KG1 (cell line): ENCODE results near the gene MAP3K15.
"Not testable (repeated sequence)": the region's sequence is repeated elsewhere in the genome, so short reads cannot be mapped to it uniquely, and the experiment has no call there.

Source experiments
- DNase-seq: peaks from one replicate; lab custom pipeline; 2025; lab: John Stamatoyannopoulos, UW

MAP3K15 gene

DNA sequence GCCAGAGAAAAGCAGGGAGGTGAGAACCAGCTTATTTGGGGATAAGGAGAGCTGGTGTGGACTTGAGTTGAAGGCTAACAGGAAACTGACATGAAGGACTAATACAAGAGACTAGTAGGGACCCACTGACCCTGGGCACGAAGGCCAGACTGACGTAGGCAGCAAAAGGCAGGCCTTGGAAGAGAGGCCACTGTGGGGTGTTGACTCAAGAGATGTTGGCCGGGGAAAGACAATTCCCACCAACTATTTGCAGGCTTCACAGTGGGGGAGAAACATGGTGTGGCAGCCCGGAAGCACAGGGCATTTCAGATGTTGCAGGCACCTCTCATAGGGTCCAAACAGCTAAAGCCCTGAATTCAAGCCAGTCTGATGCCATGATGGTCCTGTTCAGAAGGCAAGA lies 24.4 kb upstream of the MAP3K15 start:
- no peak for DNase-seq

- DNase-seq, result no peak
Observed at GRCh38 chrX:19535476-19535875, 20.2 kb upstream of the MAP3K15 start.

DNA sequence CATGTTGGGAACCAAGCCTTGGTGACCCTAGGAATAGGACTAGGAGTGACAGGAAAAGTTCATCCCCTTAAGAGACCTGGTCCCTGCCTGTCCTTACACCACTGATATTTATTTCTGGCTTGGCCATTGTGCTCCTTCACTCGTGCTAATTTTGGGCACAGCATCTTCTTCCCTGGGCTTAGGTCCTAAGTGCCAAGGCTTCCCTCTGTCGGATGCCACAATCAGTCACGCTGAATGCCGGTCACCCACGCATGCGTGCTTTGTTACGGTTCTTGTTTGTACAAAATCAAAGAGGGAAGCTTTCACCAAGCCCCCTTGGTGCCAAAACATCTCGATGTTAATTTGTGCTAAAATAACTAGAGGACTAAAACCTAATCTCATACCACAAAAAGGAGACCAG lies 17.4 kb upstream of the MAP3K15 start:
- DNase-seq, result no peak

DNA sequence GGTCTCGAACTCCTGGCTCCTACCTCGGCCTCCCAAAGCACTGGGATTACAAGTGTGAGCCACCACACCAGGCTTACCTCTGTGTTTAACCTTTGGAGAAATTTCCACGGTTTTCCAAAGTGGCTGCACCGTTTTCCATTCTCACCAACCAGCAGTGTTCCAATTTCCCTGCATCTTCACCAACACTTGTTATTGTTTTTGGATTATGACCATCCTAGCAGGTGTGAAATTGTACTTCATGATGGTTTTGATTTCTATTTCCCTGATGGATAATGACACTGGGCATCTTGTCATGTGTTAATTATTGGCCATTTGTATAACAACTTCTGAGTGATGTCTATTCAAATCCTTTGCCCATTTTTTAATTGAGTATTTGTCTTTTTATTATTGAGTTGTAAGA lies 2.7 kb upstream of the MAP3K15 start:
- DNase-seq, result no peak

GRCh38 chrX:19515615-19516105 lies 352 bp upstream of the MAP3K15 start:
- no peak for DNase-seq

GRCh38 chrX:19513383-19513782 lies 1.9 kb downstream of the MAP3K15 start:
- DNase-seq, result no peak

DNA sequence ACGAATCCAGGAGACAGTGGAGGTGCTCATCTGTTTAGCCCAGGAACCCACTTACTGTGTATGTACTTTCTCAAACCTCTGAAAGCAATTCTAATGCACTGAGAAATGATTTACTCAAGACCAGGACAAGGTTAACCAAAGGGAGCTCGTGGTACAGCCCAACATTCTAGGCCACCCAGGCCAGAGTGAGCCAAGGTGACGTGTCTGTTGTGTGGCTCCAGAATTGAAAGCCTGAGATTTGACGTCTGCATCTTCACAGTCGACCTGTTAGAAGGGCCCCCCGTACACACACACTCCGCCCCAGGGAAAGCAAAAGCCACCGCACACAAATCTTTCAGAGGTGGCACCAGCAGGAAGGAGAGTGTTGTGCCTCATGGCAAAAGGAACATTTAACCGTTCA lies 2.3 kb downstream of the MAP3K15 start:
- DNase-seq, result no peak

DNA sequence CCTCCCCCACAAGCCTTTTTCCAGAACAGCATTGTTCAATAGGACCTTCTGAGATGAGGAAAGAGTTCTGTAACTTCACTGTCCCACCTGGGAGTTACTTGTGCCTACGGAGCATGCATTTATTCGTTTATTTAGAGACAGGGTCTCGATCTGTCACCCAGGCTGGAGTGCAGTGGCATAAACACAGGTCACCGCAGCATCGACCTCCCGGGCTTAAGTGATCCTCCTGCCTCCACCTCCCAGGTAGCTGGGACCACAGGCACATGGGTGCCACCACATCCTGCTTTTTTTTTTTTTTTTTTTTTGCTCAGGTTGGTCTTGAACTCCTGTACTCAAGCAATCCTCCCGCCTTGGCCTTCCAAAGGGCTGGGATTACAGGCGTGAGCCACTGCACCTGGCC lies 2.9 kb downstream of the MAP3K15 start:
- no peak for DNase-seq

DNA sequence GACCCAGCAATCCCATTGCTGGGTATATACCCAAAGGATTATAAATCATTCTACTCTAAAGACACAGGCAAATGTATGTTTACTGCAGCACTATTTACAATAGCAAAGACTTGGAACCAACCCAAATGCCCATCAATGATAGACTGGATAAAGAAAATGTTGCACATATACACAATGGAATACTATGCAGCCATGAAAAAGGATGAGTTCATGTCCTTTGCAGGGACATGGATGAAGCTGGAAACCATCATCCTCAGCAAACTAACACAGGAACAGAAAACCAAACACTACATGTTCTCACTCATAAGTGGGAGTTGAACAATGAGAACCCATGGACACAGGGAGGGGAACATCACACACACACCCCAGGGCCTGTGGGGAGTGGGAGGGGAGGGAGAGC lies 3.5 kb downstream of the MAP3K15 start:
- not testable (repeated sequence) for DNase-seq

DNA sequence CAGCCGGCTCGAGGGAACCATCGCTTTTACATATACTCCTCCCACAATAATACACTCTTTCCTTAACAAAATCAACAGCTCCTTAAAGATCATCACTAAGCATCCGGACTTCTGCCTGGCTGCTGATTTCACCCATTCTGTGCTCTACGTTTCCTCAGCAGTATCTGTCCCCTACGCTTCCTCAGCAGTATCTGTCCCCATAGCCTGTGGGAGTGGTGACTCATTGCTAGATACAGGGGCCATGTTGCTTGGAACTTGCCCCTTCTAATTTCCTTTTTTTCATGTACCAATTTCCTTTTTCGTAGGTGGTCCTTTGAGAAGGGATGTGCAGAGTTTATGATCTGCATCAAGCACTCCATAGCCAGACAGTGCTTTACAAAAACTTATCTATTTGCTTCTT lies 18.6 kb downstream of the MAP3K15 start:
- no peak for DNase-seq

GRCh38 chrX:19487520-19488200 lies 27.6 kb downstream of the MAP3K15 start:
- no peak for DNase-seq

- DNase-seq, result no peak
Observed at GRCh38 chrX:19479458-19479857, 35.9 kb downstream of the MAP3K15 start.

- DNase-seq, result not testable (repeated sequence)
Observed at GRCh38 chrX:19468383-19468782, 46.9 kb downstream of the MAP3K15 start.

GRCh38 chrX:19462879-19463278 lies 52.4 kb downstream of the MAP3K15 start:
- DNase-seq, result no peak

GRCh38 chrX:19462231-19462630 lies 53.1 kb downstream of the MAP3K15 start:
- DNase-seq, result no peak

DNA sequence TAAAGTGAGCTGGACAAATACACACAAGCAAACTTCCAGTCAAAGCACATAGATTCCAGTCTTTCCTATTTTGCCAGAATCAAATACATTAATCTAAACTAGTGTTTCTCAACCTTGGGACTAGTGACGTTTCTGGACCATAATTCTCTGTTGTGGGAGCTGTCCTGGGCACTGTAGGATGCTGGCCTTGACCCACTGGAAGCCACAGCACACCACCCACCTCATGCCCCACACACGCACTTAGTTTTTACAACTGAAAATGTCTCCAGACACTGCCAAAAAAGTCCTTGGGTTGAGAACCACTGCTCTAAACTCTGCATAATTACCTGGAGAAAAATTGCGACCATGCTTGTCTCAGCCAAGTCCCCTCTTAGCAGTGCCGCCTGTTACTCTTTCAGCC lies 57.6 kb downstream of the MAP3K15 start:
- DNase-seq, result no peak

DNA sequence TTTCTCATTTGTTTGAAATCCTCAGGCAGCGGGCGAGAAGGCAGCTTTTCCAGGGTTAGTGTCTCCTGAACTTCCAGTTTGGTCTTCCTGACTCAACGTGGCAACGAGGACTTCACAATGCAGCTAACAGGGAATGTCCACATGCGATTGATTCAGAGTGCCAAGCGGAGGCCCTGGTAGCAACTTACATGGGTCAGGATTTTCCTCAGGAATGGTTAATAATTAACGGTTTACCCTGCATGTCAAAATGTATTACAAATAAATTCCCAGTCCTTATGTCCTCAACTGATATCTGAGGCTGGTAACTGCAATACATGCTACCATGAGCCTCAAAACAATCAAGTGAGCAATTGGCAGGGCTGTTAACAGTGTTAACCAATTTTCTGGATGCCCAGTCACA lies 67.2 kb downstream of the MAP3K15 start:
- no peak for DNase-seq

DNA sequence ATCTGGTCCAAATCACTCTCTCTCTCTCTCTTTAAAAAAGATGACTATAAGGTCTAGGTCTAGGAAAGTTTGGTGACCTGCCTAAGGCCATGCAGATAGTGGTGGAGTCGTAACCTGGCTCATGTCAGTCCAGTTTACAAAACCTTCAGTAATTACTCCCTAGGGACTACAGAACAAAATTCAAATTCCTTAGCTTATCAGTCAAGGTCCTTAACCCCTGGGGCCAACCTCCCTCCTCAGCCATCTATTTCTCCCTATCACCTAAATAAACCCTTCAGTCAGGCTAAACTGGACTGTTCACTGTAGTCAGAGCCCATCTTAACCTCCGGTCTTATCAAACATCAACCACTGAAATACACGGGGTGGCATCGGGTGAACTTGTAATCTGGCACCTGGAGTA lies 68.9 kb downstream of the MAP3K15 start:
- DNase-seq, result no peak

DNA sequence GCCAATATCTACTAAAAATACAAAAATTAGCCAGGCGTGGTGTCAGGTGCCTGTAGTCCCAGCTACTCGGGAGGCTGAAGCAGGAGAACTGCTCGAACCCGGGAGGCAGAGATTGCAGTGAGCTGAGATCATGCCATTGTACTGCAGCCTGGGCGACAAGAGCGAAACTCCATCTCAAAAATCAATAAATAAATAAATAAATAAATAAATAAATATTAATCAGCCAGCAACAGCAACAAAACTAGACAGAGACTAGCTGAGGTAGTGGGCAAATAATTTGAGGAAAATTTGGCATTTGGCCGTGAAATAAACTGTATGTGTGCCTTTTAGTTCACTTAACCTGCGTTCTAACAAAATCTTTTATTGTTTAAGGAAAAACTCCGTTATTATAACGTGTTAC lies 69.5 kb downstream of the MAP3K15 start:
- DNase-seq, result not testable (repeated sequence)

- DNase-seq, result no peak
Observed at GRCh38 chrX:19443869-19444526, 71.3 kb downstream of the MAP3K15 start.

DNA sequence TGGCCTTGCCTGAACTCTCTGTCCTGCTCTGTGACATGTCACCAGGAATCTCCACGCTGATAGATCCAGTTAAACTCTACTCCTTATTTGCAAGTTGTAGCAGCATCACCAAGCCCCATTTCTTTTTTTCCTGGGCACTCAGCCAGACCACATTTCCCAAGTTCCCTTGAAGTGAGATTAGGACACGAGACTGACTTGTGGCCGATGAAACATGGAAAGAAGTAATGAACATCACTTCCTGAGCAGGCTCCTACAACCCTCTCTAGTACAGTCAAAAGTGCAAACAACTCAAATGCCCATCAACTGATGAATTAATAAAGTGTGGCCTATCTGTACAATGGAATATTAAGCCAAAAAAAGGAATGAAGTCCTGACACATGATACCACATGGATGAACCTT lies 74.6 kb downstream of the MAP3K15 start:
- no peak for DNase-seq

- DNase-seq, result not testable (repeated sequence)
Observed at GRCh38 chrX:19422661-19423060, 92.6 kb downstream of the MAP3K15 start.

DNA sequence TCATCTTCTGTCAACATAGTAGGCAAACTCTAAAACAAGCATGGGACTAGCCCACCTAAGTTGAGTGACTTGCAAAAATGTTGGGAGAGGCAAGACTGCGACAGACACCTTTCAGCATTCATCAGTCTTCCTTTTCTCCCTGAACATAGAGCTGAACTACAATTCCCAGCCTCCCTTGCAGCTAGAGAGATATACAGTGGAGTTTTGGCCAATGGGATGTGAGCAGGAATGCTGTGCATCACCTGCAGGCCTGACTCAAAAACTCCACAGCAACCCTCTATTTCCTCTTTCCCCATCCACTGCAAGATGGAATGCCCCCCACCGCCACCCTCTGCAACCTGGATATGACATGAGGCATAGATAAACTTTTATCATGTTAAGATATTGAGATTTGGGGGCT lies 105.0 kb downstream of the MAP3K15 start:
- DNase-seq, result no peak

DNA sequence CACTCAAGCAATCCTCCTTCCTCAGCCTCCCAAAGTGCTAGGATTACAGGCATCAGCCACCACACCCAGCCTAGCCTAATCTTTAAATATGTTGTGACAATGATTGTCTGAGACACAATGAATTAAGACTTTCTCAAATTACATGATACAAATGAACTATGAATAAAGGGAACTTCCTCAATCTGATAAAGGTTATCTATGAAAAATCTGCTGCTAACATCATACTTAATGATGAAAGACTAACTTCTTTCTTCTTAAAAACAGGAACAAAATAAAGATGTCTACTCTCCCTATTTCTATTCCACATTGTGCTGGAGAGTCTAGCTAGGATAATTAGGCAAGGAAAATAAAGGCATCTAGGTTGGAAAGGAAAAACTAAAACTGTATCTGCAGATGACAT lies 111.6 kb downstream of the MAP3K15 start:
- no peak for DNase-seq
